MCF 10A (cell line): Measurements from ENCODE around the gene ANKRD44. TPM values are rescaled to one million over a fixed set of nuclear protein-coding genes. Genes with fewer than 3 reads are reported as not detected.
A peak's percentile ranks its signal among the peaks of the same experiment; 100 is the strongest.
"Not testable (repeated sequence)": the region's sequence is repeated elsewhere in the genome, so short reads cannot be mapped to it uniquely, and the experiment has no call there.

Source experiments
- BruUV-seq: library from RNA; stranded (reverse); fragments of 400-500 nt; replicated peaks from 2 replicates; lab custom pipeline; 2021; lab: Mats Ljungman, UMichigan
- CTCF ChIA-PET: fragments of 300-600 bp; sonication (Branson Sonifier 250); formaldehyde crosslinking; extraction: SDS; loops from one replicate; lab custom pipeline; 2021; ENCODE audit warnings: antibody characterized with exemption, inconsistent platforms; lab: Yijun Ruan, JAX
- POLR2A ChIA-PET: fragments of 300-600, 350-650 bp; sonication (Branson Sonifier 250); formaldehyde crosslinking; extraction: SDS; loops from one replicate; lab custom pipeline; 2020; ENCODE audit warnings: antibody characterized with exemption, inconsistent platforms; lab: Yijun Ruan, JAX
- DNase-seq: peaks from one replicate; pipeline ENCODE4 v3.0.0-alpha.2; 2018; ENCODE audit not compliant: unreplicated experiment
- H3K27ac Mint-ChIP-seq: one replicate; pipeline ENCODE4 v1.8.0; 2022; ENCODE audit warnings: mild to moderate bottlenecking, low read depth, mixed read lengths; ENCODE audit not compliant: unreplicated experiment
- H3K27me3 Mint-ChIP-seq: one replicate; pipeline ENCODE4 v1.8.0; 2022; ENCODE audit warnings: mixed read lengths; ENCODE audit not compliant: insufficient read depth, unreplicated experiment
- H3K36me3 Mint-ChIP-seq: one replicate; pipeline ENCODE4 v1.8.0; 2022; ENCODE audit warnings: mild to moderate bottlenecking, moderate library complexity, mixed read lengths; ENCODE audit not compliant: insufficient read depth, unreplicated experiment
- H3K4me1 Mint-ChIP-seq: one replicate; pipeline ENCODE4 v1.8.0; 2022; ENCODE audit warnings: mixed read lengths; ENCODE audit not compliant: insufficient read depth, unreplicated experiment
- H3K4me3 Mint-ChIP-seq: one replicate; pipeline ENCODE4 v1.8.0; 2022; ENCODE audit warnings: mild to moderate bottlenecking, moderate library complexity, mixed read lengths; ENCODE audit not compliant: unreplicated experiment
- H3K9me3 Mint-ChIP-seq: one replicate; pipeline ENCODE4 v1.8.0; 2022; ENCODE audit warnings: mixed read lengths; ENCODE audit not compliant: unreplicated experiment
- CTCF ChIP-seq: fragments of 200-600 bp; IDR thresholded peaks from one replicate; pipeline ENCODE4 v1.8.0; 2022; ENCODE audit warnings: antibody characterized with exemption, mild to moderate bottlenecking; ENCODE audit not compliant: unreplicated experiment
- intact Hi-C: fragments of 100-400 bp; cut with micrococcal nuclease; formaldehyde crosslinking; loops from 2 replicates; pipeline ENCODE4 v1.14.1; 2022
- total RNA-seq: library from RNA; stranded (reverse); gene quantifications from 2 replicates; pipeline ENCODE4 v1.2.3, GENCODE V29; 2022

ANKRD44 gene
- total RNA-seq, 1 experiment from 2014 or later, result 6.9 TPM

GRCh38 chr2:197293252-197294007, 17.1 kb downstream of the ANKRD44 start:
- no peak overlapping the region for H3K27ac Mint-ChIP-seq
- no peaks in the 10 kb centered on the region for H3K4me1 Mint-ChIP-seq
- POLR2A ChIA-PET, result no interaction called here
- no peaks in the 10 kb centered on the region for H3K27me3 Mint-ChIP-seq
- H3K9me3 Mint-ChIP-seq, result no peaks in the 10 kb centered on the region
- no peak for DNase-seq
- CTCF ChIA-PET, result interaction anchor here (0.6 to 1.0 kb wide), 2 partner anchors 67 to 102 kb away, joined by 3 to 4 read pairs; no protein-coding TSS in a partner anchor
- no peak overlapping the region for H3K4me3 Mint-ChIP-seq
- no peak for TF ChIP-seq CTCF
- H3K36me3 Mint-ChIP-seq, result peaks cover 7% of the 10 kb centered on the region
- intact Hi-C loops, result no loop called here
- no TSS peak for BruUV-seq

- BruUV-seq, result no TSS peak
- DNase-seq, result no peak
- POLR2A ChIA-PET, result no interaction called here
- H3K9me3 Mint-ChIP-seq, result no peaks in the 10 kb centered on the region
- intact Hi-C loops, result no loop called here
- no peak overlapping the region for H3K27ac Mint-ChIP-seq
- H3K27me3 Mint-ChIP-seq, result no peaks in the 10 kb centered on the region
- CTCF ChIA-PET, result interaction anchor here (0.6 to 1.0 kb wide), 2 partner anchors 67 to 101 kb away, joined by 3 to 4 read pairs; no protein-coding TSS in a partner anchor
- peaks cover 7% of the 10 kb centered on the region for H3K36me3 Mint-ChIP-seq
- TF ChIP-seq CTCF, result no peak
- no peaks in the 10 kb centered on the region for H3K4me1 Mint-ChIP-seq
- H3K4me3 Mint-ChIP-seq, result no peak overlapping the region
These were observed 18.0 kb downstream of the ANKRD44 start for GRCh38 chr2:197292619-197293018.

- H3K9me3 Mint-ChIP-seq, DNase-seq, BruUV-seq, intact Hi-C loops, H3K27me3 Mint-ChIP-seq, H3K4me1 Mint-ChIP-seq, H3K36me3 Mint-ChIP-seq, H3K4me3 Mint-ChIP-seq: not testable (repeated sequence)
- ChIA-PET CTCF (interaction anchor here (1.0 to 1.5 kb wide), 2 partner anchors 24 to 175 kb away, joined by 4 to 5 read pairs; no protein-coding TSS in a partner anchor), POLR2A (interaction anchor here (0.7 to 0.9 kb wide), 2 partner anchors 8 to 19 kb away, joined by 3 read pairs; no protein-coding TSS in a partner anchor)
- H3K27ac Mint-ChIP-seq, result peak overlapping the region; percentile 76
These were observed 23.0 kb downstream of the ANKRD44 start for GRCh38 chr2:197287596-197287932.

- peak; percentile 85 for DNase-seq
- Mint-ChIP-seq H3K4me3 (no peak overlapping the region), H3K4me1 (peaks cover 10% of the 10 kb centered on the region), H3K27me3 (no peaks in the 10 kb centered on the region), H3K9me3 (no peaks in the 10 kb centered on the region), H3K36me3 (no peaks in the 10 kb centered on the region), H3K27ac (peak overlapping the region; percentile 76)
- TF ChIP-seq CTCF, result no peak
- intact Hi-C loops, result no loop called here
- ChIA-PET CTCF (interaction anchor here (1.0 to 1.5 kb wide), 2 partner anchors 25 to 174 kb away, joined by 4 to 5 read pairs; no protein-coding TSS in a partner anchor), POLR2A (interaction anchor here (0.7 to 0.9 kb wide), 2 partner anchors 9 to 20 kb away, joined by 3 read pairs; no protein-coding TSS in a partner anchor)
- no TSS peak for BruUV-seq
These were observed 23.6 kb downstream of the ANKRD44 start for GRCh38 chr2:197286805-197287595.
